GM23338 (cell line): ENCODE results near the gene BRI3BP. TPM values are rescaled to one million over a fixed set of nuclear protein-coding genes. Genes with fewer than 3 reads are reported as not detected.

Experiments
- ATAC-seq: fragments of 200-7000 bp; cut with Tn5 transposase; 3 replicates; pipeline ENCODE4 v1.9.1; 2020
- DNase-seq: peaks from one replicate; pipeline ENCODE4 v3.0.0-alpha.2; 2015; ENCODE audit warnings: low spot score
- H2AFZ ChIP-seq: fragments of 200-600 bp; sonication (generic); 2 replicates; pipeline ENCODE4 v1.8.0; 2016; ENCODE audit warnings: antibody characterized with exemption, mild to moderate bottlenecking, moderate library complexity
- H3F3A ChIP-seq: fragments of 200-600 bp; sonication (generic); replicated peaks from 2 replicates; pipeline ENCODE4 v1.8.0; 2017; ENCODE audit warnings: antibody characterized with exemption, mixed run types, low read depth
- H3K27ac ChIP-seq: fragments of 200-600 bp; sonication (generic); 2 replicates; pipeline ENCODE4 v1.6.1; 2016; ENCODE audit warnings: low read depth
- H3K27me3 ChIP-seq: fragments of 200-600 bp; sonication (generic); 2 replicates; pipeline ENCODE4 v1.8.0; 2016; ENCODE audit warnings: mild to moderate bottlenecking, mixed run types, moderate library complexity; ENCODE audit not compliant: insufficient read depth
- H3K36me3 ChIP-seq: fragments of 200-600 bp; sonication (generic); 2 replicates; pipeline ENCODE4 v1.8.0; 2016; ENCODE audit warnings: mild to moderate bottlenecking; ENCODE audit not compliant: insufficient read depth
- H3K4me1 ChIP-seq: fragments of 200-600 bp; sonication (generic); 2 replicates; pipeline ENCODE4 v1.8.0; 2016; ENCODE audit warnings: mild to moderate bottlenecking, moderate library complexity; ENCODE audit not compliant: insufficient read depth
- H3K4me2 ChIP-seq: fragments of 200-600 bp; sonication (generic); 2 replicates; pipeline ENCODE4 v1.7.1; 2017; ENCODE audit warnings: mixed run types
- H3K4me3 ChIP-seq: fragments of 200-600 bp; sonication (generic); 2 replicates; pipeline ENCODE4 v1.6.1; 2016; ENCODE audit warnings: mixed run types
- H3K79me2 ChIP-seq: fragments of 200-600 bp; sonication (generic); replicated peaks from 2 replicates; pipeline ENCODE4 v1.8.0; 2017; ENCODE audit warnings: mild to moderate bottlenecking; ENCODE audit not compliant: insufficient read depth
- H3K9me2 ChIP-seq: fragments of 200-600 bp; sonication (generic); 2 replicates; pipeline ENCODE4 v1.8.0; 2017; ENCODE audit not compliant: insufficient read depth
- H4K20me1 ChIP-seq: fragments of 200-600 bp; sonication (generic); replicated peaks from 2 replicates; pipeline ENCODE4 v1.8.0; 2017; ENCODE audit warnings: mild to moderate bottlenecking; ENCODE audit not compliant: insufficient read depth
- H3K27ac Mint-ChIP-seq: 2 replicates; pipeline ENCODE4 v1.8.0; 2020; ENCODE audit warnings: inconsistent platforms, mild to moderate bottlenecking, moderate library complexity, mixed read lengths
- H3K27me3 Mint-ChIP-seq: 3 replicates; pipeline ENCODE4 v1.8.0; 2022; ENCODE audit warnings: low read depth, mild to moderate bottlenecking, moderate library complexity, mixed read lengths, inconsistent platforms; ENCODE audit not compliant: insufficient read depth, poor library complexity
- H3K36me3 Mint-ChIP-seq: 3 replicates; pipeline ENCODE4 v1.8.0; 2021; ENCODE audit warnings: low read depth, mild to moderate bottlenecking, inconsistent platforms, moderate library complexity, mixed read lengths
- H3K4me1 Mint-ChIP-seq: 3 replicates; pipeline ENCODE4 v1.8.0; 2020; ENCODE audit warnings: mild to moderate bottlenecking, inconsistent platforms, mixed read lengths
- H3K4me3 Mint-ChIP-seq: 3 replicates; pipeline ENCODE4 v1.8.0; 2021; ENCODE audit warnings: moderate library complexity, mild to moderate bottlenecking, inconsistent platforms, mixed read lengths
- H3K9me3 Mint-ChIP-seq: 3 replicates; pipeline ENCODE4 v1.8.0; 2020; ENCODE audit warnings: moderate library complexity, mild to moderate bottlenecking, inconsistent platforms, mixed read lengths
- CREB1 ChIP-seq: fragments of 250-450 bp; sonication (Bioruptor Pico); IDR thresholded peaks from 2 replicates; pipeline ENCODE4 v1.5.0; 2020; ENCODE audit warnings: low read depth, mild to moderate bottlenecking, moderate library complexity
- EZH2 ChIP-seq: fragments of 200-600 bp; sonication (generic); IDR thresholded peaks from one replicate; pipeline ENCODE4 v1.8.0; 2017; ENCODE audit warnings: antibody characterized with exemption, mild to moderate bottlenecking, low read depth; ENCODE audit not compliant: unreplicated experiment
- EZH2phosphoT487 ChIP-seq: fragments of 200-600 bp; sonication (generic); IDR thresholded peaks from one replicate; pipeline ENCODE4 v1.8.1; 2018; ENCODE audit warnings: antibody characterized with exemption; ENCODE audit not compliant: unreplicated experiment
- NANOG ChIP-seq: IDR thresholded peaks from 2 replicates; pipeline ENCODE4 v1.6.1; 2016; ENCODE audit warnings: antibody characterized with exemption, borderline replicate concordance
- POLR2AphosphoS5 ChIP-seq: IDR thresholded peaks from 2 replicates; pipeline ENCODE4 v1.6.1; 2016; ENCODE audit warnings: antibody characterized with exemption, low read depth
- REST ChIP-seq: IDR thresholded peaks from one replicate; pipeline ENCODE4 v1.6.1; 2018; ENCODE audit warnings: antibody characterized with exemption; ENCODE audit not compliant: unreplicated experiment
- STAT1 ChIP-seq: IDR thresholded peaks from one replicate; pipeline ENCODE4 v1.6.1; 2016; ENCODE audit warnings: antibody characterized with exemption; ENCODE audit not compliant: unreplicated experiment
- ZNF114 ChIP-seq: fragments of 250-450 bp; sonication (Bioruptor Pico); IDR thresholded peaks from 2 replicates; pipeline ENCODE4 v1.5.0; 2020; ENCODE audit warnings: mild to moderate bottlenecking, moderate library complexity
- ZNF331 ChIP-seq: fragments of 250-450 bp; sonication (Bioruptor Pico); IDR thresholded peaks from 2 replicates; pipeline ENCODE4 v1.5.0; 2020; ENCODE audit warnings: low read depth, mild to moderate bottlenecking, moderate library complexity
- polyA plus RNA-seq: library from polyadenylated mRNA; unstranded; fragments of >200 nt; fragmentation: Nextera tagmentation; extraction: Ambion mirVana; gene quantifications from 2 replicates; pipeline ENCODE4 v1.2.1, GENCODE V29; 2016
- total RNA-seq: library from RNA; depleted of rRNA; stranded (reverse); fragments of >200 nt; shearing (Covaris generic); gene quantifications from 2 replicates; pipeline ENCODE4 v1.2.3, GENCODE V29; 2014
- TF ChIP-seq, protein P1 (sequence below): fragments of 250-450 bp; sonication (Bioruptor Pico); IDR thresholded peaks from 2 replicates; pipeline ENCODE4 v1.5.0; 2020; ENCODE audit warnings: mild to moderate bottlenecking, moderate library complexity
- TF ChIP-seq, protein P2 (sequence below), 2 experiments: fragments of 200-600 bp in 1 of 2; sonication (generic) in 1 of 2; conservative IDR thresholded peaks; 2 replicates each; pipeline versions ENCODE4 v1.5.1 to v1.6.1; 2016 to 2017; ENCODE audit warnings: antibody characterized with exemption in 2 of 2, low read depth in 2 of 2, mild to moderate bottlenecking in 2 of 2, moderate library complexity in 1 of 2
- TF ChIP-seq, protein P3 (sequence below): IDR thresholded peaks from 2 replicates; pipeline ENCODE4 v1.6.1; 2016; ENCODE audit warnings: antibody characterized with exemption

The BRI3BP gene
- total and polyA plus RNA-seq, 2 experiments from 2014 or later = 5.8 to 10.7 TPM

GRCh38 chr12:125006365-125006764, 12.9 kb downstream of the BRI3BP start:
- no peak overlapping the region for H3K4me3 ChIP-seq
- no peaks in the 10 kb centered on the region for H3K4me1 ChIP-seq
- no peaks in the 10 kb centered on the region; the same call in 2 of the 3 replicates for H3K36me3 Mint-ChIP-seq
- H4K20me1 ChIP-seq = peaks cover 15% of the 10 kb centered on the region
- no peaks in the 10 kb centered on the region for H3K36me3 ChIP-seq
- DNase-seq = no peak
- no peak overlapping the region for H2AFZ ChIP-seq
- peaks cover 79% of the 10 kb centered on the region for H3K79me2 ChIP-seq
- no peak overlapping the region for H3K27ac Mint-ChIP-seq
- peaks cover 7% of the 10 kb centered on the region; the same call in 1 of the 3 replicates for H3K4me1 Mint-ChIP-seq
- H3K4me3 Mint-ChIP-seq = no peak overlapping the region
- H3K4me2 ChIP-seq = no peak overlapping the region
- no peaks in the 10 kb centered on the region for H3K9me3 Mint-ChIP-seq
- H3K27me3 Mint-ChIP-seq = peaks cover 13% of the 10 kb centered on the region
- TF ChIP-seq NANOG = no peak
- TF ChIP-seq, protein P1, sequence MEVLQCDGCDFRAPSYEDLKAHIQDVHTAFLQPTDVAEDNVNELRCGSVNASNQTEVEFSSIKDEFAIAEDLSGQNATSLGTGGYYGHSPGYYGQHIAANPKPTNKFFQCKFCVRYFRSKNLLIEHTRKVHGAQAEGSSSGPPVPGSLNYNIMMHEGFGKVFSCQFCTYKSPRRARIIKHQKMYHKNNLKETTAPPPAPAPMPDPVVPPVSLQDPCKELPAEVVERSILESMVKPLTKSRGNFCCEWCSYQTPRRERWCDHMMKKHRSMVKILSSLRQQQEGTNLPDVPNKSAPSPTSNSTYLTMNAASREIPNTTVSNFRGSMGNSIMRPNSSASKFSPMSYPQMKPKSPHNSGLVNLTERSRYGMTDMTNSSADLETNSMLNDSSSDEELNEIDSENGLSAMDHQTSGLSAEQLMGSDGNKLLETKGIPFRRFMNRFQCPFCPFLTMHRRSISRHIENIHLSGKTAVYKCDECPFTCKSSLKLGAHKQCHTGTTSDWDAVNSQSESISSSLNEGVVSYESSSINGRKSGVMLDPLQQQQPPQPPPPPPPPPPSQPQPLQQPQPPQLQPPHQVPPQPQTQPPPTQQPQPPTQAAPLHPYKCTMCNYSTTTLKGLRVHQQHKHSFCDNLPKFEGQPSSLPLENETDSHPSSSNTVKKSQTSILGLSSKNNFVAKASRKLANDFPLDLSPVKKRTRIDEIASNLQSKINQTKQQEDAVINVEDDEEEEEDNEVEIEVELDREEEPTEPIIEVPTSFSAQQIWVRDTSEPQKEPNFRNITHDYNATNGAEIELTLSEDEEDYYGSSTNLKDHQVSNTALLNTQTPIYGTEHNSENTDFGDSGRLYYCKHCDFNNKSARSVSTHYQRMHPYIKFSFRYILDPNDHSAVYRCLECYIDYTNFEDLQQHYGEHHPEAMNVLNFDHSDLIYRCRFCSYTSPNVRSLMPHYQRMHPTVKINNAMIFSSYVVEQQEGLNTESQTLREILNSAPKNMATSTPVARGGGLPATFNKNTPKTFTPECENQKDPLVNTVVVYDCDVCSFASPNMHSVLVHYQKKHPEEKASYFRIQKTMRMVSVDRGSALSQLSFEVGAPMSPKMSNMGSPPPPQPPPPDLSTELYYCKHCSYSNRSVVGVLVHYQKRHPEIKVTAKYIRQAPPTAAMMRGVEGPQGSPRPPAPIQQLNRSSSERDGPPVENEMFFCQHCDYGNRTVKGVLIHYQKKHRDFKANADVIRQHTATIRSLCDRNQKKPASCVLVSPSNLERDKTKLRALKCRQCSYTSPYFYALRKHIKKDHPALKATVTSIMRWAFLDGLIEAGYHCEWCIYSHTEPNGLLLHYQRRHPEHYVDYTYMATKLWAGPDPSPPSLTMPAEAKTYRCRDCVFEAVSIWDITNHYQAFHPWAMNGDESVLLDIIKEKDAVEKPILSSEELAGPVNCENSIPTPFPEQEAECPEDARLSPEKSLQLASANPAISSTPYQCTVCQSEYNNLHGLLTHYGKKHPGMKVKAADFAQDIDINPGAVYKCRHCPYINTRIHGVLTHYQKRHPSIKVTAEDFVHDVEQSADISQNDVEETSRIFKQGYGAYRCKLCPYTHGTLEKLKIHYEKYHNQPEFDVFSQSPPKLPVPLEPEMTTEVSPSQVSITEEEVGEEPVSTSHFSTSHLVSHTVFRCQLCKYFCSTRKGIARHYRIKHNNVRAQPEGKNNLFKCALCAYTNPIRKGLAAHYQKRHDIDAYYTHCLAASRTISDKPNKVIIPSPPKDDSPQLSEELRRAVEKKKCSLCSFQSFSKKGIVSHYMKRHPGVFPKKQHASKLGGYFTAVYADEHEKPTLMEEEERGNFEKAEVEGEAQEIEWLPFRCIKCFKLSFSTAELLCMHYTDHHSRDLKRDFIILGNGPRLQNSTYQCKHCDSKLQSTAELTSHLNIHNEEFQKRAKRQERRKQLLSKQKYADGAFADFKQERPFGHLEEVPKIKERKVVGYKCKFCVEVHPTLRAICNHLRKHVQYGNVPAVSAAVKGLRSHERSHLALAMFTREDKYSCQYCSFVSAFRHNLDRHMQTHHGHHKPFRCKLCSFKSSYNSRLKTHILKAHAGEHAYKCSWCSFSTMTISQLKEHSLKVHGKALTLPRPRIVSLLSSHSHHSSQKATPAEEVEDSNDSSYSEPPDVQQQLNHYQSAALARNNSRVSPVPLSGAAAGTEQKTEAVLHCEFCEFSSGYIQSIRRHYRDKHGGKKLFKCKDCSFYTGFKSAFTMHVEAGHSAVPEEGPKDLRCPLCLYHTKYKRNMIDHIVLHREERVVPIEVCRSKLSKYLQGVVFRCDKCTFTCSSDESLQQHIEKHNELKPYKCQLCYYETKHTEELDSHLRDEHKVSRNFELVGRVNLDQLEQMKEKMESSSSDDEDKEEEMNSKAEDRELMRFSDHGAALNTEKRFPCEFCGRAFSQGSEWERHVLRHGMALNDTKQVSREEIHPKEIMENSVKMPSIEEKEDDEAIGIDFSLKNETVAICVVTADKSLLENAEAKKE (CRISPR knock-in tag) = no peak
- TF ChIP-seq ZNF114 (CRISPR knock-in tag) = no peak
- TF ChIP-seq EZH2phosphoT487 = no peak
- no peak for TF ChIP-seq REST
- TF ChIP-seq CREB1 = no peak
- no peak for TF ChIP-seq POLR2AphosphoS5
- TF ChIP-seq, protein P2, sequence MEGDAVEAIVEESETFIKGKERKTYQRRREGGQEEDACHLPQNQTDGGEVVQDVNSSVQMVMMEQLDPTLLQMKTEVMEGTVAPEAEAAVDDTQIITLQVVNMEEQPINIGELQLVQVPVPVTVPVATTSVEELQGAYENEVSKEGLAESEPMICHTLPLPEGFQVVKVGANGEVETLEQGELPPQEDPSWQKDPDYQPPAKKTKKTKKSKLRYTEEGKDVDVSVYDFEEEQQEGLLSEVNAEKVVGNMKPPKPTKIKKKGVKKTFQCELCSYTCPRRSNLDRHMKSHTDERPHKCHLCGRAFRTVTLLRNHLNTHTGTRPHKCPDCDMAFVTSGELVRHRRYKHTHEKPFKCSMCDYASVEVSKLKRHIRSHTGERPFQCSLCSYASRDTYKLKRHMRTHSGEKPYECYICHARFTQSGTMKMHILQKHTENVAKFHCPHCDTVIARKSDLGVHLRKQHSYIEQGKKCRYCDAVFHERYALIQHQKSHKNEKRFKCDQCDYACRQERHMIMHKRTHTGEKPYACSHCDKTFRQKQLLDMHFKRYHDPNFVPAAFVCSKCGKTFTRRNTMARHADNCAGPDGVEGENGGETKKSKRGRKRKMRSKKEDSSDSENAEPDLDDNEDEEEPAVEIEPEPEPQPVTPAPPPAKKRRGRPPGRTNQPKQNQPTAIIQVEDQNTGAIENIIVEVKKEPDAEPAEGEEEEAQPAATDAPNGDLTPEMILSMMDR (conservative IDR thresholded peaks at IDR 0.05; ENCODE audit: low read depth in 2 of 2) = no peak
- no peak for TF ChIP-seq ZNF331 (CRISPR knock-in tag)
- TF ChIP-seq STAT1 = no peak
- TF ChIP-seq, protein P3, sequence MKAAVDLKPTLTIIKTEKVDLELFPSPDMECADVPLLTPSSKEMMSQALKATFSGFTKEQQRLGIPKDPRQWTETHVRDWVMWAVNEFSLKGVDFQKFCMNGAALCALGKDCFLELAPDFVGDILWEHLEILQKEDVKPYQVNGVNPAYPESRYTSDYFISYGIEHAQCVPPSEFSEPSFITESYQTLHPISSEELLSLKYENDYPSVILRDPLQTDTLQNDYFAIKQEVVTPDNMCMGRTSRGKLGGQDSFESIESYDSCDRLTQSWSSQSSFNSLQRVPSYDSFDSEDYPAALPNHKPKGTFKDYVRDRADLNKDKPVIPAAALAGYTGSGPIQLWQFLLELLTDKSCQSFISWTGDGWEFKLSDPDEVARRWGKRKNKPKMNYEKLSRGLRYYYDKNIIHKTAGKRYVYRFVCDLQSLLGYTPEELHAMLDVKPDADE = no peak
- no peak for TF ChIP-seq EZH2
- no peak for ATAC-seq
- no peaks in the 10 kb centered on the region for H3K27me3 ChIP-seq
- no peaks in the 10 kb centered on the region for H3K9me2 ChIP-seq
- H3F3A ChIP-seq = no peaks in the 10 kb centered on the region
- peak overlapping the region; percentile 32; the same call in 1 of the 2 replicates for H3K27ac ChIP-seq
